HG03135 (cell line): ENCODE measurements around the gene SLC14A1.

Experiments used
- ATAC-seq: cut with Tn5 transposase; IDR thresholded peaks from one replicate; pipeline ENCODE4 v1.9.1; 2021; ENCODE audit warnings: mild to moderate bottlenecking, moderate library complexity; ENCODE audit not compliant: unreplicated experiment

The SLC14A1 gene

DNA sequence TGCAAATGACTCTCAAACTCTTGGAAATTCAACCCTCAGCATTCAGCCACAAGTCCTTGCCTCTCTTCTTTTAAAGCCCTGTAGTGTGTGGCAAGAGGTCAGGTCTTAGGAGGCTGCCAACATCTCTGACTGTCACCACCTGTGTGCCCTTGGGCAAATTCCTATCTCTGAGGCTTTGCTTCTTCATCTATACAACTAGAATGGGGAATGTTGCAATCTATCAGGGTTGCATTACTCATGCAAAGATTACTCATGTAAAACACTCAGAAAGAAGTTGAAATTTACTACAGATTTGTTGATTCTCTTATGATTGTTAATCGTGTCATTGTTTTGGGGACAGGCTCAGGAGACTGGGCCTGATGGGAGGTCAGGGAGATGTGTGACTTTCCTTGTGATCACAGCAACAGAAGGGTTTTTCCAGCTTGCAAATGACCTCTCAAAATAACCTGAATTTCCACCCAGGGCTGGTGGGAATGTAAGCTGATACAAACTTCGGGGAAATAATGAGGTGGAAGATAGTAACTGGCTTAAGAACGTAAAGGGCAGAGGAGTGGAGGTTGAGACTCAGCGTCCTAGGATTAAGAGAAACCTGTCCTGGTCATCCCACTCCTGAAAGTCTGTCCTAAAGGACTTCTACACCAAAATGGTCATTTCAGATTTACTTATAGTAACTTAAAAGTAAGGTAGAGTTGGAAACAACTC is 69.4 kb downstream of the SLC14A1 start:
- ATAC-seq: no peak

DNA sequence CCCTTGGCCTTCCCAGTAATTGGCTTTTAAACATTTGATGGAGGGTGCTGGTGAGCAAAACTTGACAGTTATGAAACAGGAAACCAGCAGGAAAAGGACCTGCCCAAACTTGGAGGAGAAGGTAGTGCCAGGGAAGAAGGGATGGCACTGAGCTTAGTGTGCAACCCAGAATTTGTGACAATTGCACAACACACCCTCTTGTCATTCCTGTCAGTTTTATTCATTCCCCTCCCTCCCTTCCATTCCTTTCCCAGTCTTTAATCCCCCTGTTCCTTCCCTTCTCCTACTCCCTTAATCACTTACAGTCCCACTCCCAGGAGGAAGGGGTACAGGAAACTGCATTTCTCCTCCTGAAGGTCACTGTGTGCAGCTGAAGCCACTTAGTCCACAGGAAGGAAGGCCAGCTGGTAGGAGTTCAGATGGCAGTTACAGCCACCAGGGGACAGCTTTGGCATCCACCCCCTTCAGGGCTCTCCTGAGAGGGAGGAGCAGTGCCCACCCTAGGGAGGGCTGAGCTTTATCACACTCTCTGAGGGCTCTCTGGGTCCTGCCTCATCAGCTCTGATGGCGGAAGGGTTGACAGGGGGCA is 77.5 kb downstream of the SLC14A1 start:
- no peak for ATAC-seq
